NCI-H1417 (cell line): Measurements from ENCODE around the gene GNAO1.
"Not testable (repeated sequence)": the region's sequence is repeated elsewhere in the genome, so short reads cannot be mapped to it uniquely, and the experiment has no call there.

Experiments
- DNase-seq, 3 experiments: peaks; one replicate each; lab custom pipeline; 2025; lab: John Stamatoyannopoulos, UW

Gene GNAO1

DNA sequence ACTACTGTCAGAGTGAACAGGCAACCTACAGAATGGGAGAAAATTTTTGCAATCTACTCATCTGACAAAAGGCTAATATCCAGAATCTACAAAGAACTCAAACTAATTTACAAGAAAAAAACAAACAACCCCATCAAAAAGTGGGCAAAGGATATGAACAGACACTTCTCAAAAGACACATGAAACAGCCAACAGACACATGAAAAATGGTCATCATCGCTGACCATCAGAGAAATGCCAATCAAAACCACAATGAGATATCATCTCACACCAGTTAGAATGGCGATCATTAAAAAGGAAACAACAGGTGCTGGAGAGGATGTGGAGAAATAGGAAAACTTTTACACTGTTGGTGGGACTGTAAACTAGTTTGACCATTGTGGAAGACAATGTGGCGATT, 205.4 kb downstream of the GNAO1 start:
- not testable (repeated sequence) for DNase-seq

DNA sequence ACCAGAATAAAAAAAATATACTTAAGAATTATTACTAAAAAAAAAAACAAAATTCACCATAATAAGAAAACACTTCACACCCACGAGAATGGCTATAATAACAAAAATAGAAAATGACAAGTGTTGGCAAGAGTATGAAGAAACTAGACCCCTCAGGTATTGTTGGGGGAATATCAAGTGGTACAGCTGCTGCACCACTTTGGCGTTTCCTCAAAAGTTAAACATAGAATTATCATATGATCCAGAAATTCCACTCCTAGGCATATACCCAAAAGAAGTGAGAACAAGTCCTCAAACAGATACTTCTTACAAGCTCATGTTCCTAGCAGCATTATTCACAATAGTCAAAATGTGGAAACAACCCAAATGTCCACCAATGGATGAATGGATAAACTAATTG, 207.8 kb downstream of the GNAO1 start:
- DNase-seq = no peak

- no peak for DNase-seq
Measured at GRCh38 chr16:56399486-56399885, 208.2 kb downstream of the GNAO1 start.

GRCh38 chr16:56400458-56400857, 209.2 kb downstream of the GNAO1 start:
- DNase-seq = peak in 1 of 3 experiments; percentile 61

DNA sequence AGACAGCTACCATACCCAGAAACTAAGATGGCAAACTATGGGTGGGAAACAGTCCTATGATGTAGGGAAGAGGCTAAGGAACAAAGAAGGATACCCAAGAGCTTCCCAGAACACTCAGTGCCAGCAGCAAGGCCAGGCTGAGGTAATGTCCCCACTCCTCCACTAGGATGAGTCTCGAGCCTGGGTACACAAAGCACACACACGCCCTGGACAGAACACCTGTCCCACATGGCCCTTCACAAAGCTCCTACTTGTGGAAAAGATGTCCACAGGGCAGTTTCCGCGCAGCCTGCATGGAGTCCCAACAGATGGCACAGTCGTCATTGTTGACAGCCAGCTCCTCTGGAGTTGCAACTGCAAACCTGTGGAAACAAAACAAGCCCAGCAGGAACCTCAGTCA, 210.2 kb downstream of the GNAO1 start:
- DNase-seq = peak; percentile 14 to 66 (median 37)

- no peak for DNase-seq
Measured at GRCh38 chr16:56405977-56406672, 214.8 kb downstream of the GNAO1 start.
